GM10266 (cell line): ENCODE data around the gene ZDHHC14.

ENCODE experiments used
- DNase-seq: peaks from one replicate; pipeline ENCODE4 v3.0.0; 2012; ENCODE audit errors: extremely low spot score
- CTCF ChIP-seq: IDR thresholded peaks from 2 replicates; pipeline ENCODE4 v1.5.1; 2012; ENCODE audit warnings: mild to moderate bottlenecking, low read depth; ENCODE audit not compliant: control insufficient read depth, insufficient read depth; ENCODE audit errors: missing control alignments

Gene ZDHHC14

GRCh38 chr6:157424491-157425020 lies 43.6 kb downstream of the ZDHHC14 start:
- no peak for TF ChIP-seq CTCF
- DNase-seq, result no peak

- no peak for DNase-seq
- TF ChIP-seq CTCF, result no peak
Measured at GRCh38 chr6:157427969-157428368, 47.0 kb downstream of the ZDHHC14 start.

GRCh38 chr6:157428427-157429202 lies 47.6 kb downstream of the ZDHHC14 start:
- no peak for TF ChIP-seq CTCF
- no peak for DNase-seq

GRCh38 chr6:157429248-157429647 lies 48.3 kb downstream of the ZDHHC14 start:
- DNase-seq, result no peak
- TF ChIP-seq CTCF, result no peak

- no peak for TF ChIP-seq CTCF
- DNase-seq, result no peak
Measured at GRCh38 chr6:157430834-157431233, 49.8 kb downstream of the ZDHHC14 start.

GRCh38 chr6:157432231-157432891 lies 51.4 kb downstream of the ZDHHC14 start:
- TF ChIP-seq CTCF, result no peak
- DNase-seq, result no peak

GRCh38 chr6:157432892-157433265 lies 51.9 kb downstream of the ZDHHC14 start:
- no peak for TF ChIP-seq CTCF
- DNase-seq, result no peak
